GM12891 (cell line): Measurements from ENCODE around the gene LRP11.
"Not testable (repeated sequence)": the region's sequence is repeated elsewhere in the genome, so short reads cannot be mapped to it uniquely, and the experiment has no call there.

ENCODE experiments used
- DNase-seq: peaks from one replicate; pipeline ENCODE4 v3.0.0; 2011; ENCODE audit warnings: low spot score; ENCODE audit not compliant: insufficient read length
- FAIRE-seq: peaks from 2 replicates; lab custom pipeline; 2011; peaks lifted over from hg19 to GRCh38; lab: Jason Lieb, UNC
- PAX5 ChIP-seq: IDR thresholded peaks from 2 replicates; pipeline ENCODE4 v1.6.1; 2011; ENCODE audit warnings: low read length, moderate library complexity, mild to moderate bottlenecking; ENCODE audit not compliant: insufficient read depth, severe bottlenecking
- POLR2A ChIP-seq: IDR thresholded peaks from 2 replicates; pipeline ENCODE4 v1.6.1; 2011; ENCODE audit warnings: low read depth, low read length, control low read depth
- POLR2AphosphoS5 ChIP-seq: IDR thresholded peaks from 2 replicates; pipeline ENCODE4 v1.6.1; 2011; ENCODE audit warnings: low read depth, low read length, control low read depth
- POU2F2 ChIP-seq: IDR thresholded peaks from 2 replicates; pipeline ENCODE4 v1.6.1; 2011; ENCODE audit warnings: low read depth, mild to moderate bottlenecking, control low read depth, low read length, moderate library complexity
- SPI1 ChIP-seq: IDR thresholded peaks from 2 replicates; pipeline ENCODE4 v1.6.1; 2011; ENCODE audit warnings: low read depth, low read length, control low read depth
- TAF1 ChIP-seq: IDR thresholded peaks from 2 replicates; pipeline ENCODE4 v1.6.1; 2011; ENCODE audit warnings: low read depth, low read length, control low read depth

LRP11 gene

GRCh38 chr6:149872233-149872632 is 8.1 kb upstream of the LRP11 start:
- no peak for FAIRE-seq
- TF ChIP-seq TAF1 (no peak), POLR2A (no peak), SPI1 (no peak), POLR2AphosphoS5 (no peak), PAX5 (no peak), POU2F2 (no peak)
- no peak for DNase-seq

GRCh38 chr6:149871182-149871581 is 7.0 kb upstream of the LRP11 start:
- no peak for TF ChIP-seq PAX5
- TF ChIP-seq POU2F2, result no peak
- no peak for TF ChIP-seq SPI1
- TF ChIP-seq TAF1, result no peak
- no peak for TF ChIP-seq POLR2AphosphoS5
- TF ChIP-seq POLR2A, result no peak
- no peak for FAIRE-seq
- DNase-seq, result no peak

- FAIRE-seq (no peak), DNase-seq (no peak)
- TF ChIP-seq PAX5 (no peak), SPI1 (no peak), POLR2A (no peak), POLR2AphosphoS5 (no peak), POU2F2 (no peak), TAF1 (no peak)
These were observed 5.2 kb upstream of the LRP11 start for GRCh38 chr6:149869275-149869892.

GRCh38 chr6:149867876-149868640 is 3.9 kb upstream of the LRP11 start:
- no peak for DNase-seq
- FAIRE-seq, result no peak
- TF ChIP-seq TAF1, result no peak
- no peak for TF ChIP-seq SPI1
- TF ChIP-seq POLR2A, result no peak
- no peak for TF ChIP-seq POLR2AphosphoS5
- TF ChIP-seq PAX5, result no peak
- TF ChIP-seq POU2F2, result no peak

GRCh38 chr6:149864578-149865535 is 698 bp upstream of the LRP11 start:
- TF ChIP-seq POLR2A (no peak), TAF1 (no peak), POLR2AphosphoS5 (no peak), PAX5 (no peak), POU2F2 (no peak), SPI1 (no peak)
- FAIRE-seq, result no peak
- peak; percentile 30 for DNase-seq

- TF ChIP-seq POU2F2, result no peak
- no peak for TF ChIP-seq PAX5
- no peak for TF ChIP-seq TAF1
- TF ChIP-seq POLR2AphosphoS5, result no peak
- no peak for TF ChIP-seq POLR2A
- TF ChIP-seq SPI1, result no peak
- FAIRE-seq, result no peak
- DNase-seq, result peak; percentile 31
These were observed 1.0 kb downstream of the LRP11 start for GRCh38 chr6:149862922-149863697.

DNA sequence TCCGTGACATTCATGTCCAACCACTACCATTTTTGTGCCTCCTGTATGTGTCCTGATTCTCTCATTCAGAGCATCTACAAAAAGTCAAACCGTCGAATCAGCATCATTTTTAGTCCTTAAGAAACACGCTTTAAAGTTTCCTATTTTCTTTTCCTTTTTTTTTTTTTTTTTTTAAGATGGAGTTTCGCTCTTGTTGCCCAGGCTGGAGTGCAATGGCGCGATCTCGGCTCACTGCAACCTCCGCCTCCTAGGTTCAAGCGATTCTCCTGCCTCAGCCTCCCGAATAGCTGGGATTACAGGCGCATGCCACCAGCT is 1.8 kb downstream of the LRP11 start:
- not testable (repeated sequence) for FAIRE-seq, DNase-seq

- TF ChIP-seq SPI1 (no peak), TAF1 (no peak), POU2F2 (no peak), POLR2AphosphoS5 (no peak), POLR2A (no peak), PAX5 (no peak)
- no peak for FAIRE-seq
- no peak for DNase-seq
These were observed 2.3 kb downstream of the LRP11 start for GRCh38 chr6:149861603-149862423.
